GM12865 (cell line): ENCODE results near the gene HPGDS.
"Not testable (repeated sequence)": the region's sequence is repeated elsewhere in the genome, so short reads cannot be mapped to it uniquely, and the experiment has no call there.

Experiments
- DNase-seq: peaks from one replicate; pipeline ENCODE4 v3.0.0; 2010; ENCODE audit warnings: low read depth
- H3K4me3 ChIP-seq: 2 replicates; pipeline ENCODE4 v1.5.1; 2011; ENCODE audit warnings: mild to moderate bottlenecking, low read depth, low read length, control low read depth
- CTCF ChIP-seq: IDR thresholded peaks from 2 replicates; pipeline ENCODE4 v1.5.1; 2011; ENCODE audit warnings: low read length, control low read depth, low read depth, inconsistent platforms; ENCODE audit not compliant: insufficient read depth; ENCODE audit errors: missing control alignments

Gene HPGDS

DNA sequence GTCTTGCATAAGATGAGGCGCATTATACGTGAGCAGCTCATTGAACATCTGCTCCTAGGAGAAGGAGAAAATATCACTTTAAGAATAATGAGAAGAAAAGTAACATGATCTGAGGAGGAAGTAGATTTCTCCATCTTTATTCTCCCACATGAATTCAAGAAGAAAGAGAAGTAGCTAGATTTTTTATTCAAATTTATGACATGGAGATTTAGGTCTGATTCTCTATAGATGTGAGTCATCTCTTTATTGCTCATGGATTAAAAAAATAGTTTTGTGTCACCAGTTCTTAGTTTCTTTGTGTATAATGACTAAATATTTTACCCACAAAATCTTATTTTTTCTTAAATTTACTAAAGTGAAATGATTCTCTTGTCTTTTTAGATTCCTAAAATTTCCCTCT lies 40.4 kb downstream of the HPGDS start:
- TF ChIP-seq CTCF: no peak
- H3K4me3 ChIP-seq: no peak overlapping the region
- DNase-seq: no peak

GRCh38 chr4:94298725-94299252 lies 43.8 kb downstream of the HPGDS start:
- TF ChIP-seq CTCF: no peak
- H3K4me3 ChIP-seq: no peak overlapping the region
- no peak for DNase-seq

- not testable (repeated sequence) for DNase-seq, H3K4me3 ChIP-seq
Observed at GRCh38 chr4:94295473-94295872, 47.2 kb downstream of the HPGDS start.

DNA sequence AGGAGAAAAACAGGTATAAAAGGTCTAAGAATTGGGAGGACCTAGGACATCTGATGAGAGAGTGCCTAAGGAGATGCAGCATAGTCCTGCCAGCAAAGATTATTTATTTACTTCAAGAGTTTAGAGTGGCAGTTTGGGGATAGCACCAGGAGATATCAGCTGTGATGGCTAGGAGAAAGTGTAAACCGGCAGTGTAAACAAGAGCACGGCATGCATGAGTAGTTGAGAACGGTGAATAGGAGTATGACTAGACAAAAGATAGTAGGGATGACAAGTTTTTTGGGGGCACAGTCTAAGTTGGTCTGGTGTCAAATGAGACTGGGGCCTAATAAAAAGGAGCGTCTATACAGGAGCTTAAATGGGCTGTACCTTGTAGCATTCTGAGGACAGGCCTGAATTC lies 48.7 kb downstream of the HPGDS start:
- DNase-seq, H3K4me3 ChIP-seq: not testable (repeated sequence)

DNA sequence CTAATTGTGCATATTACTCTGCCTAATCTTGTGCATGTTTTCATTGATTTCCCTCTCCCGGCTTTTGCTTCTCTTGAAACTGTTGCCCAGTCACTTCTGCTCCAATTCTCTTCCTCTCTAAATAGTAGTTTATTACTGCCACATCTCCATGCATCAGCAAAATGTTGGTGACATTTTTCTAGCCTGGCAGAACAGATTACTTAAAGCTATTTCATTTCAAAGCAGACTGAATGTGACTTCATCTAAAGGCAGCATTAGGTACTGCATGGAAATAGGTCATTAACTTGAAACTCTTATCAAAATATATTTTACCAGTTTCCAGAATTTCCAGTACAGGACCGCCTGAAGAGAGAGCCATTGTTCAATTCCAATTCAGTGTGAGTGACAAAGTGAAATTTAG lies 52.4 kb downstream of the HPGDS start:
- DNase-seq: no peak
- no peak overlapping the region for H3K4me3 ChIP-seq
- no peak for TF ChIP-seq CTCF

- DNase-seq: no peak
- no peak overlapping the region for H3K4me3 ChIP-seq
- TF ChIP-seq CTCF: no peak
Observed at GRCh38 chr4:94285666-94286065, 57.0 kb downstream of the HPGDS start.

DNA sequence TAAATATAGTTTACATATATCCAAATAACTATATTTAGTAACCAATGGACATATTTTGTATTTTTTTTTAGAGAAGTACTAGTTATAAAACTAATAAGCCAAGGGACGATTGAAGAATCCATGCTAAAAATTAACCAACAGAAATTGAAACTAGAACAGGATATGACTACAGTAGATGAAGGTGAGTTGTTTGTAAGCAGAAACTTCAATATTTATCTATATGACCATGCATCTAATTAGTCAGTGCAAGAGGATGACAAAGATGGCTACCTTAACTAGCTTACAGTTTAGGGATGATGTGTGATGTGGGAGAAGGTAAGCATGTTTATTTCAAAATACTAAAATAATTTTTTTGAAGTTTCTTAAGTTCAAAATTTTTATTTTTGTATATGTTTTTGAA lies 57.7 kb downstream of the HPGDS start:
- no peak for DNase-seq
- no peak for TF ChIP-seq CTCF
- H3K4me3 ChIP-seq: no peak overlapping the region

GRCh38 chr4:94278781-94279180 lies 63.9 kb downstream of the HPGDS start:
- DNase-seq: no peak
- no peak for TF ChIP-seq CTCF

More at GRCh38 chr4:94278781-94279180, 63.9 kb downstream of the HPGDS start:
- H3K4me3 ChIP-seq: no peak overlapping the region
